Medulla oblongata (tissue), 1 donor: ENCODE results near the gene RAPGEF6.
"Not testable (repeated sequence)": the region's sequence is repeated elsewhere in the genome, so short reads cannot be mapped to it uniquely, and the experiment has no call there.

ENCODE experiments used
- DNase-seq: peaks from one replicate; pipeline ENCODE4 v3.0.0-alpha.2; 2015; ENCODE audit errors: extremely low spot score

RAPGEF6 gene

DNA sequence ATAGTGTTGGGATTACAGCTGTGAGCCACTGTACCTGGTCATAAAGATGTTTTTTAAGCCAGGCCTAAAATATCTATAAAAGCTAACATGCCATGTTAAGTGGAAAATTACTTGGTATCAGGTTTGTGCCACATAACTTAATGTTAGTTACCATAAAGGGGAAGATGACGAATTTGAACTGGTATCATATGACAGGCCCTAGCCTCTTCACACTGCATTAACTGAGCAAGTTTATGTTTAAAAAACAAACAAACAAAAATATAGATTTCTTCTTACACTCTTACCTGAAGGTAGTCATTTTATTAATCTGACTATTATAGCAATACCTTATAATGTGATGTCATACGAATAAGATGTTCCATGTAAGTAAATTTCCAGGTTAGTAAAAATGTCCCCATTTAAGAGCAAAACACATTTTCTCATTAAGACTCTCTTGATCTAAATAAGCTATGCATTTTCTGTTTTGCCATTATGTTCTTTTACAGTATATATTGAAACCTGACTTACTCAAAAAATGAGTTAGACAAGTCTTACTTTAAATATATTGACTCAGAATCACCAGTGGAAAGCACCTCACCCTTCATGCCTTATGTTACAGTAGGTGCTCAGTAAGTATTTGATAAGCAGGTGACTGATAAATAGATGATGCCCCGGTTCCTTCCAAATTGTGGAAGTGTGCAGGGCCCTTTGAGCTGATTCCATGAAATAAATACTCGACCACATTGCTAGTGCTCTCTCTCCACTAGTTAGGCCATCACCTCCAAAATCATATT, 245.7 kb downstream of the RAPGEF6 start:
- no peak for DNase-seq

DNA sequence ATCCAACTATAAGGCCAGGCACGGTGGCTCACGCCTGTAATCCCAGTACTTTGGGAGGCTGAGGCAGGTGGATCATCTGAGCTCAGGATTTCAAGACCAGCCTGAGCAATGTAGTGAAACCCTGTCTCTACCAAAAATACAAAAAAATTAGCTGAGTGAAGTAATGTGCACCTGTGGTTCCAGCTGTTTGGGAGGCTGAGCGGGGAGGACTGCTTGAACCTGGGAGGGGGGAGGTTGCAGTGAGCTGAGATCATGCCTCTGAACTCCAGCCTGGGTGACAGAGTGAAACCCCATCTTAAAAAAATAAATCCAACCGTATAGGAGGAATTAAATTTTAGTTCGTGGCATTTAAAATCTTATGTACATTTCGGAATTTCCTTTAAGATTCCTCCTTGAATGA, 247.8 kb downstream of the RAPGEF6 start:
- DNase-seq = no peak

DNA sequence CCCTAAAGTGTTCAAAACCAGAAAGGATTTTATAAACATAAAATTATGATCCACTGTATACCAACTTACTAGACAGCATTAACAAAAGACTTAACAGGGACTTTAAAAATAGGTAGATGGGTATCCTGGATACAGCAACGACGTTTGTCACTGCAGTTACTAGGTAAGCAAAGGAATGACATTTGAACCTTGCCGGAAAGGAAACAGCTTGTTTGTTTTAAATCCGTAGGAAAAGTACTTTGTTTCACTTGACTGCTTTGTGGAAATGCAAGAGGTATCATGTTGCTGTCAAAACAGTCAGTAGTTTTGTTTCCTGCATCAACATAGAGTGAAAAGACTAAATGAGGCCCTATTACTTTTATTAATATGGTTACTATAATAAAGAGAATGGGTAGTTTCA, 248.2 kb downstream of the RAPGEF6 start:
- no peak for DNase-seq

DNA sequence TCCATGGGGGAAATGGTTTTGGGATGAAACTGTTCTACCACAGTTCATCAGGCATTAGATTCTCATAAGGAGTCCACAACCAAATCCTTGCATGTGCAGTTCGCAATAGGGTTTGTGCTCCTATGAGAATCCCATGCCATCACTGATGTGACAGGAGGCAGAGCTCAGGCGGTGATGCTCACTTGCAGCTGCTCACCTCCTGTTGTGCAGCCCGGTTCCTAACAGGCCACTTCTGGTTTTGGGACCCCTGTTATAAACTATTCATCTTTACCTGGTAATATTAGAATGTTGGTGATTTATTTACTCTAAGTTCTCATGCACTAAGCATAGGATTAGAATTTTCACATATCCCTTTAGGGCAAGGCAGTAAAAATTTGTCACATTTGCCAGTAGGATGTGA, 248.9 kb downstream of the RAPGEF6 start:
- no peak for DNase-seq

DNA sequence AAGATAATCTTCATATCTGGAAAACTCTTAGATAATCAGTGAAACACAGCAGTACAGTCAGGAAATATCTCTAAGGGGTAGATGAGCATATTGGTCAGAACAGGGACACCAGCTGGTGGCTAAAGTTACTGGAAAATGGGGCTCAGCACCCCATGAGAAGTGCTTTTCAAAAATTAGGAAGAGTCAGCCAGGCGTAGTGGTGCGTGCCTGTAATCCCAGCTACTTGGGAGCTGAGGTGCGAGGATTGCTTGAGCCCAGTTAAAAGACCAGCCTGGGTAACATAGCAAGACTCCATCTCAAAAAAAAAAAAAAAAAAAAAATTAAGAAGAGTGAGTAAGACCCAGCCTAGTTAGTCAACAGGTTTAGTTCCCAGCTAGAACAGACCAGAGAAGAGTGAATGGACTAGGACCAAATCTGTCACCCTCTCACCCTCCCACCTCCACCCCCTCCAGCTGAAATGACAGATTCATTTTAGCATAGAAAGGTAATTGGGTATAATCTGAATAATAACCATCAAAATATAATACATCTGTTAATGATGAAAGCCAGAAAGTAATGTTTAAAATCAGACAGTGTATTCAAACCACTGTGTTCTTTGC, 250.3 kb downstream of the RAPGEF6 start:
- no peak for DNase-seq

DNA sequence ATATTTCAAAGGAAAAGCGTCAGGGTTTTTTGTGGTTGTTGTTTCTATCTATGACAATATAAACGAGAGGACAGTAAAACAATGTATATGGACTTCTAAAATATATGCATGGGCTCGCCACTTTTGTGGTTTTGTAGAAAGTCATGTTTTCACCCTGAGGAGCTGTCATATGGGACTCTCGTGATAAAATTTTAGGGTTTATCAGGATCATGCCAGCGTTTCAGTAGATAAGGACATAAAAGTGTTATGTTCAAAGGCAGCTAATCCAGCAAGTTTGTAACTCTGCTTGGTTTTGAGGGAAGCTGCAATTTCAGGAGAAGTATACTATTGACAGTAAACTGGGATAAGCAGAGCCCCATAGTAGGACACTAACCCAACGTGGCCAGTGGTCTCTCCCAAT, 250.9 kb downstream of the RAPGEF6 start:
- DNase-seq = no peak

DNA sequence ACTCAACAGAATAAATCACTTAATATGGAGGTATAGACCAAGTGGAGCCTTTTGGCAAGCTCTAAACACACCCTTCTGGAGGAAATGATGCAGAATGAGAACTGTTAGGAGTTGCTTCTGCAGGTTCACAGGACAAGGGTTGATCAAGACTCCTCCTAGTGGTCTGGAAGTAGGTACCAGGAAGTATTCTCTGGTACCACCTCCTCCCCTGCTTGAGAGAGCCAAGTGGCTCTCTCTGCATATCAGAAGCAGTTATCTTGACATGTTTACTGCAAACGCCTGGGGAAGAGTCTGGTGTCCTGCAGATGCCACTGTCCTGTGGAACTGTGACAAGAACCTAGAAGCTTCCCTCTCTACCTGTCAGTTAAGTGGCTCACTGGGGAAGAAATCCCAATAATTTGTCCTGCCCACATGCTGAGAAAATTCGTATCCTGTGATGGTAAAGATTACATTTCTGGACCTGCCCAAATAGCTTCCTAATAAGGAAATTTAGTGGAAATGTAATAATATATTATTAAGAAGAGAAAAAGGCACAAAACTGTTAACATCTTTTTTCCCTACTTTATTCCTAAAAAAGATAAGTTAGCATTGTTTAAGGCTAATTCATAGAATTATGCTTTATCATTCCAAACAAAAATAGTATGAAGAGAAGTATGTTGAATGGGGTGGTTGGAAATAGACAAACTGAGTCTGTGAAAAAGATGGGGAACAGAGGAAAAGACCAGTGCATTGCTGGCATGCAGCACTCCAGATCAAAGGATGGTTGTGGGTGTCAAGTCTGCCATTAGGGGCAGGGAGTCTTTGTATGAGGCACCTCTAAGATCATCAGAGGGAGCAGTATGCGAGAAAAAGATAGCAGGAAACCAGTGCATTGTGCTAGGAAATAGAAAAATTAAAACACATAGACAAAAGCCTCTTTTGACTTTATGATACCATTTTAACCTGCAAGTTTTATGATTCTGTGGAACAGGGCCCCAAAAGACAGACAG, 252.3 kb downstream of the RAPGEF6 start:
- peak; percentile 66 for DNase-seq

DNA sequence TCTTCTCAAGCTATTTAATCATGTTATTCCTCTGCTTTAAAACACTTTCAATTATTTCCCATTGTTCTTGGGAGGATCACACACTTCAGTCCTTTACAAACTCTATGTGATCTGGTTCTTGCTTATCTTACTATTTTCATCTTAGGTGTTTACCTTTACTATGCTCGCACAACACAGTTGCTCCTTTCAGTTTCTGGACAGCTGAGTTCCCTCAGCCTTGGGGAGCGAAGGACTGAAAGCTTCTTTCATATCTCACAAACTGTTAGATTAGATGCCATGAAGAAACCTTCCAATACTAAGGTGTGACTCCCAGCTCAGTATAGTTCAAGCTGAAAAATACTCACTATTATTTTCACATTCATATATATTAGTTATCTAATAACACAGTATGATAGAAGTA, 253.3 kb downstream of the RAPGEF6 start:
- DNase-seq = no peak

DNA sequence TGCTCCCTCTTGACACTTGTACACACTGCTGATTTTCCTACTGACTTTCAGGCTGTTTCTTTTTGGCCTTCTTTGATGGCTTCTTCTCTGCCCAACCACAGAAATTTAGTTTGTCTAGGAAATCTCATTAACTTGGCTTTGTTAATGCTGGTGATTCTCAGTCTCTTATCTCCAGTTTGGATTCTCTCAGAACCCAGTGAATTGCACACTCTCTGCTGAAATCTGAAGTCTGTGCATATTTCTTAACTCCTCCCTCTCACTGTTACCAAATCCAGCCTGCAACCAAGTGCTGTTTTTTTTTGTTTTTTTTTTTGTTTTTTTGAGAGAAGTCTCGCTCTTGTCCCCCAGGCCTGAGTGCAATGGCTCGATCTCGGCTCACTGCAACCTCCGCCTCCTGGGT, 254.0 kb downstream of the RAPGEF6 start:
- no peak for DNase-seq

DNA sequence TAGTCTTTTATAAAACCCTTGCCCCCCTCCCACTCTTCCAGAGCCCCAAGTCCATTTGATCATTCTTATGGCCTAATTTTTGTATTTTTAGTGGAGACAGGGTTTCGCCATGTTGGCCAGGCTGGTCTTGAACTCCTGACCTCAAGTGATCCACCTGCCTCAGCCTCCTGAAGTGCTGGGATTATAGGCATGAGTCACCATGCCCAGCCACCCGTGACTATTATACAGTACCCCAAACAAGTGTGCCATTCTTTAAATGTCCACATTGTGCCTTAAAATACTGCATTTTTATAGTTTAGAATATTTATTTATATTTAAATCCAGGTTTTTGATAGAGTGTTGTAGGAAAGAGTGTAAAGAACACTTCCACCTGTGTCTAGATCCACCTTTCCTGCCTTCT, 254.8 kb downstream of the RAPGEF6 start:
- not testable (repeated sequence) for DNase-seq

DNA sequence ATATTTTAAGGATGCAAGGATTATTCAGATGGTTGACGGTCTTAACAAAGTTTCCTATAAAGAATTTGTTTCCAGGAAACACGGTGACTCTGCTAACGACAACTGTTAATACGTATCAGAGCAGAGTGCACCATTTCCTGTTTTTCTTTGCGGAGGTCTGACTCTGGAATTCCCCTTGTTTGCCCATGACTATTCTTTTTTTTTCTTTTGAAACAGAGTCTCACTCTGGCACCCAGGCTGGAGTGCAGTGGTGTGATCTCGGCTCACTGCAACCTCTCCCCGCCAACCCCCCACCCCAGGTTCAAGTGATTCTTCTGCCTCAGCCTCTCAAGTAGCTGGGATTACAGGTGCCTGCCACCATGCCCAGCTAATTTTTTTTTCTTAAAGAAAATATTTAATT, 255.3 kb downstream of the RAPGEF6 start:
- peak; percentile 62 for DNase-seq

DNA sequence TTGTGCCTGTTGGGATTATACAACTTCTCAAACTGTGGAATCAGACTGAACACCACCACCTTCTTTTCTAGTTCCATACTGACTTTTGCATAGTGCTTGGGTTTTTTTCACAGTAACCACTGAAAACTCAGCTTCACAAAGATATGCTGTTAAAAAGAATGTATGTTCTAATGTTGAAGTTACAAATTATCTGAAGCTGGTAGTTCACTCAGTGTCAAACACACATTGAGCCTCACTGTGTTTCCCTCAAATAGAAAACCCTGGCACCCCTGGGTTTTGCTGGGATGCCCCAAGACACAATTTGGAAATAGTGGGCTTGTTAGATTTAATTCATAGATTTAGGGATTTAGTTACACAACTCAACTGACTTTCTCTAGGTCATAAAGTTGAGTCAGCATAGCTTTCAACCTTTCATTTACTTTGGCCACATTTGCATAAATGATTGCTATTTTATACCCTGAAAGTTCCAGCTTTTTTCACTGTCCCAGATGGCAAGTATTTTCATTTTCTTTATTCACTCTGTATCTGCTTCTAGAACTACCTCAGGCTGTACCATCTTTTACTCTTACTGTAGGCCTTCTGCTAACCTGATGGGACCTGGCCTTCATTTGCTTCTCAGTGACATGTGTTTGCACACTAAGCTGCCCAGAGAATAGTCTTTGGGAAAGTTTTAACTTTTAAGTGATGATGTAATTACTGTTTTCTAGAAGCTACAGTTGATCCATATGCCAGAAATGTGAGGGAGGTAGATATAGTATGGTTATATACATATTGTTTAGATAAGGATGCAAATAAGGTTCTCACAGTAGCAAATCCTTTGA, 256.1 kb downstream of the RAPGEF6 start:
- DNase-seq = no peak

DNA sequence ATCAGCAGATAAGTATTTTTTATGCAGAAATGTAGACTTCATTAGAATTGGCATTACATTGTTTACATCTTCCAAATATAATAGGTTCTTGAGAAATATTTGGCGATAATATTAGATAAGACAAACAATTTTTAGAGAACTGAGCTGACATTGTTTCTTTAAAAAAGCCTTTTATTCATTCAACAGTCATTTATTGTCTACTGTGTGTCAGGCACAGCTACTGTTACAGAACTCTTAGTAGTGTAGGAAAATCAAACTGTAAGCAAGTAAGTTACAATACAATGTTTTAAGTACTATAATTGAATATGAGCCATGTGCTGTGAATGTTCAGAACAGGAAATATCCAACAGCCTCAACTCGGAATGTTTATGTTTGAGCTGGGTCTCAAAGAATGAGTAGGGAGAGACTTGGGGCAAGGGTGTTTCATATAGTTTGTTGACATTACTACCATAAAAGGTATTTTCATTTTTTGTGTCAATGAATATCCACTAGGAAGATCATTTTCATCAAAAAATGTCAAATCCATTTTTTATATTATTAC, 257.2 kb downstream of the RAPGEF6 start:
- peak; percentile 46 for DNase-seq

DNA sequence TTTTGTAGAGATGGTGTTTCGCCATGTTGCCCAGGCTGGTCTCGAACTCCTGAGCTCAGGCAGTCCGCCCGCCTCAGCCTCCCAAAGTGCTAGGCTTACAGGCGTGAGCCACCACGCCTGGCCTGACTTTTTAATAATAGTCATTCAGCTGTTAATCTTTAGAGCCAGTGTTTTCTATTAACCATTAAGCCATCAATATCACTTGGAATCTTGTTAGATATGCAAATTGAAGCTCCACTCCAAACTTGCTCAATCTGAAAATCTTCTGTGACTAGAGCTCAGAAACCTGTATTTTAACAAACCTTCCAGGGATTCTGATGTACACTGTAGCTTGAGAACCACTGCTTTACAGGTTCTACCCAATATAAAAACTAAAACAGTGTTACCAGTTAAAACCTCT, 257.7 kb downstream of the RAPGEF6 start:
- DNase-seq = no peak

DNA sequence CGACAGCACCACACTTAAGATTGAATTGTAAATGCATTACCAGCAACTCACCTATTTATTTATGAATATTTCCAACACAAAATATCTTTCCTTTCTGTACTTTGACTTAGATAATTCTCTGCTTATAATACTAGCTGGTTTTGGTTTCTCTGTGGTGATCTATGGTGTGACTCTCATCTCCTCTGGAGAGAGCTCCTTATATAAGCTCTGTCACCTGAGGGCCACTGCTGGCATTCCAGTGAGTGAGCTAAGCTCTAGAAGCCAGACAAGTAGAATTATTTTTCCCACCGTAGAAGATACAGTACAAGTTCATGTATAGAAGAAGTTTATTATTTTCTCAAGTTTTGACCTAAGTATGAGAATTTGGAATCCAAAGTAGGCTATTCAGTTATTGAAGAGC, 259.7 kb downstream of the RAPGEF6 start:
- DNase-seq = peak; percentile 53
